ENCODE measurements around the gene SERTAD4. TPM values are rescaled to one million over a fixed set of nuclear protein-coding genes. Genes with fewer than 3 reads are reported as not detected.
"Not testable (repeated sequence)": the region's sequence is repeated elsewhere in the genome, so short reads cannot be mapped to it uniquely, and the experiment has no call there.

The SERTAD4 gene
- 4.7 TPM for polyA plus RNA-seq (2013, experiment 1 of 2)
- polyA plus RNA-seq (2013, experiment 2 of 2): 4.8 TPM

- H3K36me3 ChIP-seq (ENCODE audit: insufficient read depth, low read length): no peaks in the 10 kb centered on the region
- peak within 1 kb of the TSS; percentile 31; the same call in 1 of the 2 replicates for H3K27ac ChIP-seq (ENCODE audit: low read depth, low read length)
- peaks cover 32% of the 10 kb centered on the region for H3K4me1 ChIP-seq (ENCODE audit: insufficient read depth, low read length)
- H3K9me3 ChIP-seq (ENCODE audit: insufficient read depth, low read depth, low read length): no peaks in the 10 kb centered on the region
- peak within 1 kb of the TSS; percentile 75 for H3K4me3 ChIP-seq (ENCODE audit: low read length)
- peaks cover 61% of the 10 kb centered on the region for H3K27me3 ChIP-seq (ENCODE audit: insufficient read depth, low read length)
- peak within 1 kb of the TSS; percentile 70 for H3K9ac ChIP-seq (ENCODE audit: low read depth, low read length)
- WGBS: under 1% methylated on average over 80 of the region's 81 CpGs
Measured at GRCh38 chr1:210232511-210233215, at the start of gene SERTAD4. TSS of gene SERTAD4 (plus strand) at chr1:210232796. CDS start at chr1:210237961, 5,165 bp downstream.

- Histone ChIP-seq H3K4me1 (ENCODE audit: insufficient read depth, low read length) (no peaks in the 10 kb centered on the region), H3K36me3 (ENCODE audit: insufficient read depth, low read length) (no peaks in the 10 kb centered on the region), H3K27me3 (ENCODE audit: insufficient read depth, low read length) (no peaks in the 10 kb centered on the region), H3K9me3 (ENCODE audit: insufficient read depth, low read depth, low read length) (no peaks in the 10 kb centered on the region), H3K9ac (ENCODE audit: low read depth, low read length) (no peak overlapping the region), H3K4me3 (ENCODE audit: low read length) (no peak overlapping the region), H3K27ac (ENCODE audit: low read depth, low read length) (no peak overlapping the region)
- 76% methylated on average over 2 of the region's 2 CpGs for WGBS
Measured at GRCh38 chr1:210185063-210185462, 47.5 kb upstream of the SERTAD4 start.

- H3K4me1 ChIP-seq (ENCODE audit: insufficient read depth, low read length); H3K4me3 ChIP-seq (ENCODE audit: low read length); H3K36me3 ChIP-seq (ENCODE audit: insufficient read depth, low read length); H3K9me3 ChIP-seq (ENCODE audit: insufficient read depth, low read depth, low read length); H3K9ac ChIP-seq (ENCODE audit: low read depth, low read length); H3K27me3 ChIP-seq (ENCODE audit: insufficient read depth, low read length); H3K27ac ChIP-seq (ENCODE audit: low read depth, low read length): not testable (repeated sequence)
- WGBS: 82% methylated on average over 18 of the region's 18 CpGs
Measured at GRCh38 chr1:210187849-210188606, 44.6 kb upstream of the SERTAD4 start.

- Histone ChIP-seq H3K36me3 (ENCODE audit: insufficient read depth, low read length) (no peaks in the 10 kb centered on the region), H3K27ac (ENCODE audit: low read depth, low read length) (no peak overlapping the region), H3K9ac (ENCODE audit: low read depth, low read length) (no peak overlapping the region), H3K4me3 (ENCODE audit: low read length) (no peak overlapping the region), H3K27me3 (ENCODE audit: insufficient read depth, low read length) (no peaks in the 10 kb centered on the region), H3K9me3 (ENCODE audit: insufficient read depth, low read depth, low read length) (no peaks in the 10 kb centered on the region), H3K4me1 (ENCODE audit: insufficient read depth, low read length) (no peaks in the 10 kb centered on the region)
- 95% methylated on average over 7 of the region's 7 CpGs for WGBS
Measured at GRCh38 chr1:210189426-210189825, 43.2 kb upstream of the SERTAD4 start.

GRCh38 chr1:210195635-210196160 is 36.9 kb upstream of the SERTAD4 start:
- WGBS: 96% methylated on average over 7 of the region's 8 CpGs
- Histone ChIP-seq H3K4me3 (ENCODE audit: low read length) (no peak overlapping the region), H3K27ac (ENCODE audit: low read depth, low read length) (no peak overlapping the region), H3K4me1 (ENCODE audit: insufficient read depth, low read length) (no peaks in the 10 kb centered on the region), H3K9ac (ENCODE audit: low read depth, low read length) (no peak overlapping the region), H3K36me3 (ENCODE audit: insufficient read depth, low read length) (no peaks in the 10 kb centered on the region), H3K9me3 (ENCODE audit: insufficient read depth, low read depth, low read length) (peaks cover 11% of the 10 kb centered on the region), H3K27me3 (ENCODE audit: insufficient read depth, low read length) (no peaks in the 10 kb centered on the region)

- H3K4me3 ChIP-seq (ENCODE audit: low read length); H3K27ac ChIP-seq (ENCODE audit: low read depth, low read length); H3K27me3 ChIP-seq (ENCODE audit: insufficient read depth, low read length); H3K36me3 ChIP-seq (ENCODE audit: insufficient read depth, low read length); H3K9ac ChIP-seq (ENCODE audit: low read depth, low read length); H3K4me1 ChIP-seq (ENCODE audit: insufficient read depth, low read length): not testable (repeated sequence)
- 98% methylated on average over 5 of the region's 5 CpGs for WGBS
- peaks cover 11% of the 10 kb centered on the region for H3K9me3 ChIP-seq (ENCODE audit: insufficient read depth, low read depth, low read length)
Measured at GRCh38 chr1:210196266-210196665, 36.3 kb upstream of the SERTAD4 start.

GRCh38 chr1:210198840-210199239 is 33.8 kb upstream of the SERTAD4 start:
- Histone ChIP-seq H3K9ac (ENCODE audit: low read depth, low read length) (no peak overlapping the region), H3K27ac (ENCODE audit: low read depth, low read length) (no peak overlapping the region), H3K4me3 (ENCODE audit: low read length) (no peak overlapping the region), H3K4me1 (ENCODE audit: insufficient read depth, low read length) (no peaks in the 10 kb centered on the region), H3K9me3 (ENCODE audit: insufficient read depth, low read depth, low read length) (peaks cover 11% of the 10 kb centered on the region), H3K36me3 (ENCODE audit: insufficient read depth, low read length) (no peaks in the 10 kb centered on the region), H3K27me3 (ENCODE audit: insufficient read depth, low read length) (no peaks in the 10 kb centered on the region)
- WGBS: 93% methylated on average over 2 of the region's 3 CpGs

GRCh38 chr1:210200124-210200736 is 32.4 kb upstream of the SERTAD4 start:
- Histone ChIP-seq H3K4me3 (ENCODE audit: low read length) (no peak overlapping the region), H3K27me3 (ENCODE audit: insufficient read depth, low read length) (no peaks in the 10 kb centered on the region), H3K36me3 (ENCODE audit: insufficient read depth, low read length) (no peaks in the 10 kb centered on the region), H3K27ac (ENCODE audit: low read depth, low read length) (no peak overlapping the region), H3K9ac (ENCODE audit: low read depth, low read length) (no peak overlapping the region), H3K9me3 (ENCODE audit: insufficient read depth, low read depth, low read length) (peaks cover 11% of the 10 kb centered on the region), H3K4me1 (ENCODE audit: insufficient read depth, low read length) (no peaks in the 10 kb centered on the region)
- WGBS: no CpG with 5 or more reads among the region's 3 CpGs

GRCh38 chr1:210201681-210202080 is 30.9 kb upstream of the SERTAD4 start:
- Histone ChIP-seq H3K36me3 (ENCODE audit: insufficient read depth, low read length) (no peaks in the 10 kb centered on the region), H3K9me3 (ENCODE audit: insufficient read depth, low read depth, low read length) (no peaks in the 10 kb centered on the region), H3K4me1 (ENCODE audit: insufficient read depth, low read length) (no peaks in the 10 kb centered on the region), H3K9ac (ENCODE audit: low read depth, low read length) (no peak overlapping the region), H3K4me3 (ENCODE audit: low read length) (no peak overlapping the region), H3K27me3 (ENCODE audit: insufficient read depth, low read length) (no peaks in the 10 kb centered on the region), H3K27ac (ENCODE audit: low read depth, low read length) (no peak overlapping the region)
- WGBS: 89% methylated on average over 1 of the region's 3 CpGs

GRCh38 chr1:210207597-210208450 is 24.8 kb upstream of the SERTAD4 start:
- H3K27ac ChIP-seq (ENCODE audit: low read depth, low read length): no peak overlapping the region
- H3K27me3 ChIP-seq (ENCODE audit: insufficient read depth, low read length): no peaks in the 10 kb centered on the region
- H3K36me3 ChIP-seq (ENCODE audit: insufficient read depth, low read length): no peaks in the 10 kb centered on the region
- no peak overlapping the region for H3K9ac ChIP-seq (ENCODE audit: low read depth, low read length)
- H3K9me3 ChIP-seq (ENCODE audit: insufficient read depth, low read depth, low read length): no peaks in the 10 kb centered on the region
- H3K4me1 ChIP-seq (ENCODE audit: insufficient read depth, low read length): peaks cover 2% of the 10 kb centered on the region; the same call in 1 of the 2 replicates
- no peak overlapping the region for H3K4me3 ChIP-seq (ENCODE audit: low read length)
- WGBS: 97% methylated on average over 1 of the region's 2 CpGs
